SU-DHL-6 (cell line): ENCODE data around the gene EZH1.

Experiments
- H2AFZ ChIP-seq: fragments of 200-600 bp; sonication (generic); 2 replicates; pipeline ENCODE4 v1.6.1; 2014; ENCODE audit warnings: low read depth, mild to moderate bottlenecking, moderate library complexity, mixed read lengths, antibody characterized with exemption, low read length; ENCODE audit not compliant: severe bottlenecking
- H3F3A ChIP-seq: fragments of 200-600 bp; shearing (Covaris generic); 2 replicates; pipeline ENCODE4 v1.6.0; 2016; ENCODE audit warnings: antibody characterized with exemption, mild to moderate bottlenecking; ENCODE audit not compliant: insufficient read depth
- H3K27ac ChIP-seq: fragments of 200-600 bp; sonication (generic); 2 replicates; pipeline ENCODE4 v1.5.1; 2016; ENCODE audit warnings: low read depth, mild to moderate bottlenecking, low read length, moderate library complexity, mixed read lengths
- H3K27me3 ChIP-seq: fragments of 200-600 bp; sonication (generic), shearing (Covaris generic); 2 replicates; pipeline ENCODE4 v1.6.0; 2014; ENCODE audit warnings: mild to moderate bottlenecking, low read length
- H3K36me3 ChIP-seq: fragments of 200-600 bp; sonication (generic); 2 replicates; pipeline ENCODE4 v1.6.1; 2014; ENCODE audit warnings: mild to moderate bottlenecking, low read length, mixed read lengths
- H3K4me2 ChIP-seq: fragments of 300-600, 200-600 bp; shearing (Covaris generic), sonication (generic); 2 replicates; pipeline ENCODE4 v1.6.0; 2014; ENCODE audit warnings: low read length, low read depth, mild to moderate bottlenecking; ENCODE audit not compliant: poor library complexity, severe bottlenecking
- H3K4me3 ChIP-seq: fragments of 200-600 bp; sonication (generic); 2 replicates; pipeline ENCODE4 v1.5.1; 2014; ENCODE audit warnings: antibody characterized with exemption, low read length, mild to moderate bottlenecking, mixed read lengths; ENCODE audit not compliant: insufficient read depth, poor library complexity, severe bottlenecking
- H3K79me2 ChIP-seq: fragments of 200-600 bp; sonication (generic); 2 replicates; pipeline ENCODE4 v1.6.1; 2014; ENCODE audit warnings: mild to moderate bottlenecking, low read length, moderate library complexity; ENCODE audit not compliant: insufficient read depth
- H3K9ac ChIP-seq: fragments of 200-600 bp; sonication (generic); 2 replicates; pipeline ENCODE4 v1.7.0; 2014; ENCODE audit warnings: mild to moderate bottlenecking, low read length
- H3K9me2 ChIP-seq: fragments of 200-600 bp; sonication (generic); replicated peaks from 2 replicates; pipeline ENCODE4 v1.6.1; 2014; ENCODE audit warnings: low read length; ENCODE audit not compliant: insufficient read depth
- H3K9me3 ChIP-seq: fragments of 200-600 bp; sonication (generic); 2 replicates; pipeline ENCODE4 v1.6.1; 2014; ENCODE audit warnings: low read length, mixed read lengths; ENCODE audit not compliant: insufficient read depth
- H4K20me1 ChIP-seq: fragments of 200-600 bp; sonication (generic); 2 replicates; pipeline ENCODE4 v1.6.1; 2014; ENCODE audit warnings: low read depth, mild to moderate bottlenecking, antibody characterized with exemption, low read length, moderate library complexity, mixed read lengths
- EZH2phosphoT487 ChIP-seq: fragments of 200-600 bp; sonication (generic), shearing (Covaris generic); conservative IDR thresholded peaks from 2 replicates; pipeline ENCODE4 v1.6.1; 2018; ENCODE audit warnings: mild to moderate bottlenecking, antibody characterized with exemption, low read length, moderate library complexity, mixed read lengths
- TF ChIP-seq, protein P1 (sequence below): fragments of 200-600 bp; sonication (generic); IDR thresholded peaks from one replicate; pipeline ENCODE4 v1.5.1; 2017; ENCODE audit warnings: antibody characterized with exemption, mild to moderate bottlenecking, low read length, moderate library complexity; ENCODE audit not compliant: insufficient read depth, poor library complexity, severe bottlenecking

The EZH1 gene

DNA sequence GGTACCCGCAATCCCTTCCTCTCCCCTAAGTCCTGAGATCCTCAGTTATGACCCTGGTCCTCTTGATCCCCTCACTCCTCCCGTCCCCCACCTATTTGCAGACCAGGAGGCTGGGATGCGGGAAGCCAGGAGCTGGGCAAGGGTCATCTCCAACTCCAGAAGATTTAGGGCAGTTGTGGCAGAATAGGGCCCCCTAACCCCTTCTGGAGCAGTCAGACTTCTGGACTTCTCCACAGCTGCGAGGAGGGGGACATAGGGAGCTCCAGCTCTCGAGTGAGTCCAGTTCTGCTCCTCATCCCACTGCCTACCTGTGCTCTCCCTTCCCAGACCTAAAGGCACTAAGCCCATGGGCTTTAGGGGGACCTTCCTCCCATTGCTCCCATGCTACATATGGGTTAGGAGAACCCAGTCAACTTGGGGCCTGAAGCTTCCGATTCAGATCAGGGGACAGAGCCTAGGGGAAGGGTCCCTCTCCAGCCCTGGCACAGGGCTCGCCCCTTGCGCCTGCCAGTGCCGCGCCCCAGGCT lies 36.9 kb upstream of the EZH1 start:
- no peaks in the 10 kb centered on the region for H3F3A ChIP-seq
- no peaks in the 10 kb centered on the region for H3K79me2 ChIP-seq
- H3K9me3 ChIP-seq = no peaks in the 10 kb centered on the region
- H2AFZ ChIP-seq = no peak overlapping the region
- no peak overlapping the region for H3K27ac ChIP-seq
- no peaks in the 10 kb centered on the region for H3K36me3 ChIP-seq
- H4K20me1 ChIP-seq = no peaks in the 10 kb centered on the region
- no peak overlapping the region for H3K4me2 ChIP-seq
- no peaks in the 10 kb centered on the region for H3K9me2 ChIP-seq
- H3K4me3 ChIP-seq = no peak overlapping the region
- no peak for TF ChIP-seq EZH2phosphoT487
- TF ChIP-seq, protein P1, sequence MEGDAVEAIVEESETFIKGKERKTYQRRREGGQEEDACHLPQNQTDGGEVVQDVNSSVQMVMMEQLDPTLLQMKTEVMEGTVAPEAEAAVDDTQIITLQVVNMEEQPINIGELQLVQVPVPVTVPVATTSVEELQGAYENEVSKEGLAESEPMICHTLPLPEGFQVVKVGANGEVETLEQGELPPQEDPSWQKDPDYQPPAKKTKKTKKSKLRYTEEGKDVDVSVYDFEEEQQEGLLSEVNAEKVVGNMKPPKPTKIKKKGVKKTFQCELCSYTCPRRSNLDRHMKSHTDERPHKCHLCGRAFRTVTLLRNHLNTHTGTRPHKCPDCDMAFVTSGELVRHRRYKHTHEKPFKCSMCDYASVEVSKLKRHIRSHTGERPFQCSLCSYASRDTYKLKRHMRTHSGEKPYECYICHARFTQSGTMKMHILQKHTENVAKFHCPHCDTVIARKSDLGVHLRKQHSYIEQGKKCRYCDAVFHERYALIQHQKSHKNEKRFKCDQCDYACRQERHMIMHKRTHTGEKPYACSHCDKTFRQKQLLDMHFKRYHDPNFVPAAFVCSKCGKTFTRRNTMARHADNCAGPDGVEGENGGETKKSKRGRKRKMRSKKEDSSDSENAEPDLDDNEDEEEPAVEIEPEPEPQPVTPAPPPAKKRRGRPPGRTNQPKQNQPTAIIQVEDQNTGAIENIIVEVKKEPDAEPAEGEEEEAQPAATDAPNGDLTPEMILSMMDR = no peak
- no peak overlapping the region for H3K9ac ChIP-seq
- no peaks in the 10 kb centered on the region for H3K27me3 ChIP-seq

DNA sequence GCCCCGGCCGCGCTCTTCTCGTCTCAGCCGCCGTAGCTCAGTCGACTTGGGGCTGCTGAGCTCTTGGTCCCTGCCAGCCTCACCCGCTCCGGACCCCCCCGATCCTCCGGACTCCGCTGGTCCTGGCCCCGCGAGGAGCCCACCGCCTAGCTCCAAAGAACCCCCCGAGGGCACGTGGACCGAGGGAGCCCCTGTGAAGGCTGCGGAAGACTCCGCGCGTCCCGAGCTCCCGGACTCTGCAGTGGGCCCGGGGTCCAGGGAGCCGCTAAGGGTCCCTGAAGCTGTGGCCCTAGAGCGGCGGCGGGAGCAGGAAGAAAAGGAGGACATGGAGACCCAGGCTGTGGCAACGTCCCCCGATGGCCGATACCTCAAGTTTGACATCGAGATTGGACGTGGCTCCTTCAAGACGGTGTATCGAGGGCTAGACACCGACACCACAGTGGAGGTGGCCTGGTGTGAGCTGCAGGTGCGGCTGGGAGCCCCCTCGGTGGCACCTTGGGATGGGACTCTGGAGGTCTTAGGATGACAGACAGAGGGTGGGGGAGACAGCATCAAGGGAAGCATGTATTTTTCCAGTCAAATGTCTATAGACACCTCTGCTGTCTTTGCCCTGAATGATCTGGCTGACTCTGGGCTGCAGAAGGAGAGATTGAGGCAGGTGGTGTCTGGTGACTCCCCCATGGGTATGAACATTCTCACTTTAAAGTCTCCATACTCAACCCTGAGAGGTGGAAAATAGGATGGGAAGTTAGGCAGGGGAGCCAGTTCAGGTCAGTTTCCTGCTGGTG lies 36.2 kb upstream of the EZH1 start:
- H3K9ac ChIP-seq = no peak overlapping the region
- no peak overlapping the region for H2AFZ ChIP-seq

DNA sequence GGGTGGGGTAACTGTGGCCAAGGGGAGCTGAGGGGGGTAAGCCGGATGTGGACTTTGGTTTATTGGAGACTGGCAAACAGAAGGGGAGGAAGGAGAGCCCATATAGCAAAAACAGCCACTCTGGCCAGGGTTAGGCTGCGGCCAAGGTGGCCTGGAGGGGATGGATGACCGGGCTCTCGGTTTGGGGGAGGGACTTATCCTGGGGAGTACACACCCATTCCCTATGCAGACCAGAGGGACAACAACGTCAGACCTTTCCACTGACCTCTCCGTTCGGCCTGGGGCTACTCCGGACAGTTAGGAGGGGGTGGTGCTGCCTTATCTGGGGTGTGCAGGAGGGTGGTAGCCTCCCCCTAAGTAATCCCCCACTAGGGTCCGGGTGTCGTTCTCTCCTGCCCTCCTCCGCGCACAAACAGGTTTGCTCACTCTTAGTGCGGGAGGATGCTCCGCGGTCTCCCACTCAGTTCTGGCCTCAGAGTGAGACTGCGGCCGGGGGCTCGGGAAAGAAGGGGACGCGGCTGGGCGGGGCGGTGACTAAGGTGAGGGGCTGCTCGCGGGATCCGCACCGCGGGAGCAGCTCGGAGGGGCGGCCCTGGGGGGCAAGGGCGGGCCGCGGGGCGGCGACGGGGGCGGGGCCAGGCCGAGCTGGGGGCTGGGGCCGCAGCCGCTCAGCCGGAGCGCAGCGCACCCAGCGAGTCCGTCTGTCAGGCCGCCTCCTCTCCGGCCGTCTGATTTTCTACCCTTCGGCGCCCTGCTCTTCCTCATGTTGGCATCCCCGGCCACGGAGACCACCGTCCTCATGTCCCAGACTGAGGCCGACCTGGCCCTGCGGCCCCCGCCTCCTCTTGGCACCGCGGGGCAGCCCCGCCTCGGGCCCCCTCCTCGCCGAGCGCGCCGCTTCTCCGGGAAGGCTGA lies 35.4 kb upstream of the EZH1 start, which contains the start of gene WNK4:
Gene WNK4, plus strand, starts transcription at position 675 of the 915 bp plus-strand sequence. Its CDS starts 89 bp downstream, at position 764.
- Histone ChIP-seq H3K4me3 (no peak within 1 kb of the TSS), H3K4me2 (no peak within 1 kb of the TSS), H2AFZ (no peak within 1 kb of the TSS), H4K20me1 (no peaks in the 10 kb centered on the region), H3K79me2 (no peaks in the 10 kb centered on the region), H3K27me3 (no peaks in the 10 kb centered on the region), H3K9me3 (no peaks in the 10 kb centered on the region), H3K9me2 (no peaks in the 10 kb centered on the region), H3F3A (no peaks in the 10 kb centered on the region), H3K27ac (no peak within 1 kb of the TSS), H3K9ac (no peak within 1 kb of the TSS), H3K36me3 (peaks cover 4% of the 10 kb centered on the region)
- TF ChIP-seq EZH2phosphoT487 = no peak
- TF ChIP-seq, protein P1 = no peak

More for the DNA sequence above, 36.2 kb upstream of the EZH1 start:
- TF ChIP-seq, protein P1 = no peak
- no peak for TF ChIP-seq EZH2phosphoT487
- Histone ChIP-seq H3K79me2 (no peaks in the 10 kb centered on the region), H3K27me3 (no peaks in the 10 kb centered on the region), H3K9me2 (no peaks in the 10 kb centered on the region), H3K9me3 (no peaks in the 10 kb centered on the region), H3K27ac (no peak overlapping the region), H3F3A (no peaks in the 10 kb centered on the region), H3K36me3 (no peaks in the 10 kb centered on the region; the same call in 1 of the 2 replicates), H4K20me1 (no peaks in the 10 kb centered on the region), H3K4me3 (no peak overlapping the region), H3K4me2 (no peak overlapping the region)
